ENCODE data around the gene PDSS1. TPM values are rescaled to one million over a fixed set of nuclear protein-coding genes. Genes with fewer than 3 reads are reported as not detected.

Gene PDSS1
- total and polyA plus RNA-seq, 5 experiments from 2014 or later, result 2.9 to 6.0 (median 3.9) TPM

DNA sequence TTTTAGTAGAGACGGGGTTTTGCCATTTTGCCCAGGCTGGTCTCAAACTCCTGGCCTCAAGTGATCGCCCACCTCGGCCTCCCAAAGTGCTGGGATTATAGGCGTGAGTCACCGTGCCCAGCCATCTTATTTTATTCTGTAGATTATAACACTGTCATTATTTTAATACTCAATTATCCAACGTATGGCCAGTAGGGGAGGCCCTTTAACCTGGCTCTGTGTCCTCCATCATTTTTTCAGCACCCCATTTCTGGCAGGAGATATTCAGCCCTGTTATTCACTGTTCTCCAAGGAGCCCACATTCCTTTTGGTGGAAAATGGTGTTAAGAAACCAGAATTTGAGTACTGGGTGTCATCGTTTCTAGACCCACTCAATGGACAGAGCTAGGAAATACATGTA lies 31.5 kb downstream of the PDSS1 start:
- POLR2A ChIA-PET, result interaction anchor here (0.7 kb wide), 2 partner anchors 29 to 203 kb away, joined by 4 read pairs; no protein-coding TSS in a partner anchor
- ATAC-seq (no peak), DNase-seq (no peak)
- Mint-ChIP-seq H3K4me3 (no peak overlapping the region), H3K4me1 (peaks cover 4 to 6% (median 5%) of the 10 kb centered on the region in 4 donors), H3K36me3 (peaks cover 0 to 51% (median 8%) of the 10 kb centered on the region in 3 donors), H3K27ac (no peak overlapping the region), H3K27me3 (no peaks in the 10 kb centered on the region), H3K9me3 (peaks cover 0 to 1% (median 0%) of the 10 kb centered on the region in 9 donors)

- H3K4me1 Mint-ChIP-seq, result peaks cover 4 to 6% (median 5%) of the 10 kb centered on the region in 4 donors
- H3K9me3 Mint-ChIP-seq, result peaks cover 0 to 1% (median 0%) of the 10 kb centered on the region in 9 donors
- no peak overlapping the region for H3K27ac Mint-ChIP-seq
- POLR2A ChIA-PET, result interaction anchor here (0.7 kb wide), 2 partner anchors 28 to 203 kb away, joined by 4 read pairs; no protein-coding TSS in a partner anchor
- H3K27me3 Mint-ChIP-seq, result no peaks in the 10 kb centered on the region
- no peak for DNase-seq
- H3K36me3 Mint-ChIP-seq, result peaks cover 0 to 47% (median 6%) of the 10 kb centered on the region in 3 donors
- ATAC-seq, result no peak
- H3K4me3 Mint-ChIP-seq, result no peak overlapping the region
These were observed 31.9 kb downstream of the PDSS1 start for GRCh38 chr10:26729395-26729794.

GRCh38 chr10:26730552-26730951 lies 33.1 kb downstream of the PDSS1 start:
- POLR2A ChIA-PET, result no interaction called here
- no peak for DNase-seq
- ATAC-seq, result no peak
- H3K27ac Mint-ChIP-seq, result peak overlapping the region in 1 of 10 donors; percentile 22
- H3K4me3 Mint-ChIP-seq, result no peak overlapping the region
- H3K36me3 Mint-ChIP-seq, result peaks cover 0 to 43% (median 8%) of the 10 kb centered on the region in 3 donors
- peaks cover 4 to 6% (median 5%) of the 10 kb centered on the region in 4 donors for H3K4me1 Mint-ChIP-seq
- no peaks in the 10 kb centered on the region for H3K27me3 Mint-ChIP-seq
- peaks cover 0 to 1% (median 0%) of the 10 kb centered on the region in 9 donors for H3K9me3 Mint-ChIP-seq

- POLR2A ChIA-PET, result interaction anchor here (0.5 kb wide), 1 partner anchor 42 kb away, joined by 3 read pairs; no protein-coding TSS in a partner anchor
- peaks cover 0 to 42% (median 7%) of the 10 kb centered on the region in 3 donors for H3K36me3 Mint-ChIP-seq
- ATAC-seq (no peak), DNase-seq (no peak)
- H3K4me3 Mint-ChIP-seq, result no peak overlapping the region
- H3K27me3 Mint-ChIP-seq, result no peaks in the 10 kb centered on the region
- peaks cover 0 to 16% (median 0%) of the 10 kb centered on the region in 4 donors for H3K4me1 Mint-ChIP-seq
- peak overlapping the region in 5 of 10 donors; percentile 40 to 87 (median 75) for H3K27ac Mint-ChIP-seq
- H3K9me3 Mint-ChIP-seq, result no peaks in the 10 kb centered on the region
These were observed 36.5 kb downstream of the PDSS1 start for GRCh38 chr10:26733750-26734568.

GRCh38 chr10:26735435-26735834 lies 37.9 kb downstream of the PDSS1 start:
- no peak for DNase-seq
- Mint-ChIP-seq H3K4me3 (no peak overlapping the region), H3K36me3 (peaks cover 0 to 38% (median 5%) of the 10 kb centered on the region in 3 donors), H3K4me1 (peaks cover 0 to 22% (median under 1%) of the 10 kb centered on the region in 4 donors), H3K27ac (peak overlapping the region in 6 of 10 donors; percentile 5 to 66 (median 54)), H3K9me3 (no peaks in the 10 kb centered on the region), H3K27me3 (no peaks in the 10 kb centered on the region)
- POLR2A ChIA-PET, result no interaction called here
- no peak for ATAC-seq

DNA sequence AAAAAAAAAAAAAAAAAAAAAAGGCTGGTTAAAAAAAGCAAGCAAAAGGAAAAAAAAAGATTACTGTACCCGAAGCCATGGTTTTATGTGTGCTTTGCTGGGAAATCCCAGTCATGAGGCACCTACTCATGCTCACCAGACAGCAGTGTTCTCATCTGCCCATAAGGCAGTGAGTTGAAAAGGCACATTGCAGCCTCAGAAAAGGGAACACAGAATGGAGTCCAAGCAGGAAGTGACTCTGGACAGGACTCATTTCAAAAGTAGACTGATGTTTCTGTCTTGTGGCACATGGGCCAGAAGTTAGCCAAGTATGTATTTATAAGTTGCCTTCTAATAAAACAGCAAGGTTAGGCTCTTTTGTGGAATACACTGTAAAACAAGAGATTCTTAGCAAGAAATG lies 40.2 kb downstream of the PDSS1 start:
- Mint-ChIP-seq H3K9me3 (no peaks in the 10 kb centered on the region), H3K4me1 (peaks cover 0 to 21% (median 3%) of the 10 kb centered on the region in 4 donors), H3K27me3 (no peaks in the 10 kb centered on the region), H3K4me3 (no peak overlapping the region), H3K36me3 (peaks cover 0 to 42% (median 15%) of the 10 kb centered on the region in 3 donors), H3K27ac (peak overlapping the region in 5 of 10 donors; percentile 29 to 76 (median 47))
- ATAC-seq (no peak), DNase-seq (no peak)
- POLR2A ChIA-PET, result no interaction called here

GRCh38 chr10:26738301-26738911 lies 40.9 kb downstream of the PDSS1 start:
- Mint-ChIP-seq H3K9me3 (no peaks in the 10 kb centered on the region), H3K27me3 (no peaks in the 10 kb centered on the region), H3K4me3 (no peak overlapping the region), H3K27ac (peak overlapping the region in 6 of 10 donors; percentile 31 to 76 (median 51)), H3K4me1 (peaks cover 0 to 21% (median 3%) of the 10 kb centered on the region in 4 donors), H3K36me3 (peaks cover 0 to 46% (median 15%) of the 10 kb centered on the region in 3 donors)
- DNase-seq (no peak), ATAC-seq (no peak)
- POLR2A ChIA-PET, result no interaction called here

GRCh38 chr10:26739071-26739631 lies 41.6 kb downstream of the PDSS1 start:
- H3K9me3 Mint-ChIP-seq, result no peaks in the 10 kb centered on the region
- ATAC-seq, result no peak

DNA sequence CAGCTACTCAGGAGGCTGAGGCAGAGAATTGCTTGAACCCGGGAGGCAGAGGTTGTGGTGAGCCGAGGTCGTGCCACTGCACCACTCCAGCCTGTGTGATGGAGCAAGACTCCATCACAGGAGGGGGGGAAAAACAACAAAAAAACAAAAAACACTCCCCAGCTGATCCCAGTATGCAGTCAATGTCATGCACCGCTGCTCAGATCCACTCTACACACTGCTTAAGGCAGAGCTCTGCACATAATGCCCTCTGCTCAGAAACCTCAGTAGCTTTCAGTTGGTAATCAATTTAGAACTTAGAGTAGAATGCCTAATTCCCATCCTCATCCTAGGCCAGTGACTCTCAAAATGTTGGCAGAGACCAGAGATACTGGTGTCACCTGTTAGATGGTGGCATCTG lies 43.9 kb downstream of the PDSS1 start:
- H3K4me1 Mint-ChIP-seq, result peaks cover 0 to 21% (median 4%) of the 10 kb centered on the region in 4 donors

More at GRCh38 chr10:26739071-26739631, 41.6 kb downstream of the PDSS1 start:
- POLR2A ChIA-PET, result no interaction called here
- peaks cover 0 to 21% (median 4%) of the 10 kb centered on the region in 4 donors for H3K4me1 Mint-ChIP-seq
- H3K36me3 Mint-ChIP-seq, result peaks cover 5 to 53% (median 17%) of the 10 kb centered on the region in 3 donors
- no peak overlapping the region for H3K4me3 Mint-ChIP-seq
- H3K27ac Mint-ChIP-seq, result peak overlapping the region in 7 of 10 donors; percentile 31 to 80 (median 67)
- H3K27me3 Mint-ChIP-seq, result no peaks in the 10 kb centered on the region
- DNase-seq, result no peak

GRCh38 chr10:26743091-26743490 lies 45.6 kb downstream of the PDSS1 start:
- DNase-seq (no peak), ATAC-seq (no peak)
- H3K27me3 Mint-ChIP-seq, result no peaks in the 10 kb centered on the region
- H3K4me1 Mint-ChIP-seq, result peaks cover 0 to 12% (median 4%) of the 10 kb centered on the region in 4 donors
- H3K4me3 Mint-ChIP-seq, result no peak overlapping the region
- H3K36me3 Mint-ChIP-seq, result peaks cover 8 to 62% (median 21%) of the 10 kb centered on the region in 3 donors
- no peaks in the 10 kb centered on the region for H3K9me3 Mint-ChIP-seq
- H3K27ac Mint-ChIP-seq, result peak overlapping the region in 5 of 10 donors; percentile 31 to 58 (median 53)
- POLR2A ChIA-PET, result interaction anchor here (1.4 kb wide), 1 partner anchor 9 kb away, joined by 3 read pairs; no protein-coding TSS in a partner anchor

More for the DNA sequence above, 43.9 kb downstream of the PDSS1 start:
- POLR2A ChIA-PET, result no interaction called here
- Mint-ChIP-seq H3K27ac (peak overlapping the region in 4 of 10 donors; percentile 23 to 65 (median 32)), H3K27me3 (no peaks in the 10 kb centered on the region), H3K4me3 (no peak overlapping the region), H3K9me3 (no peaks in the 10 kb centered on the region), H3K36me3 (peaks cover 8 to 59% (median 19%) of the 10 kb centered on the region in 3 donors)
- DNase-seq (no peak), ATAC-seq (no peak)

DNA sequence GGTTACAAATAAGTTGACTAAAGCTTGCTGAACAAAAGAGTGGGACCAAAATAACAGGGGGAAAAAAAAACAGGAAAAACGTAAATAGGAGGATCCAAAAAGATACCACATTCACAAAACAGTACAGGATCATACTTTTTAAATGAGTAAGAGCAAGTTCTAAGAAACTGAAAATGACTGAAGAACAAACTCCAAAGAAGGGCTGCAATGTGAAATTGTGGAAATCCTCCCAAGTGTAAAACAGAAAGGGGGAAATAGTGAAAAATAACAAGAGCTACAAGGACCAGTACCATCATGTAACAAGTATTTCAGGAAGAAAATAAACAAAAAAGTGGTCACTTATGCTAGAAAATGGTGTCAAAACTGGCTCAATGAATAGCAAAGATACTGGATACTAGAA lies 46.3 kb downstream of the PDSS1 start:
- H3K4me1 Mint-ChIP-seq, result peaks cover 0 to 9% (median 4%) of the 10 kb centered on the region in 4 donors
- peak overlapping the region in 7 of 10 donors; percentile 9 to 87 (median 16) for H3K27ac Mint-ChIP-seq
- POLR2A ChIA-PET, result interaction anchor here (1.4 kb wide), 1 partner anchor 8 kb away, joined by 3 read pairs; no protein-coding TSS in a partner anchor
- H3K9me3 Mint-ChIP-seq, result no peaks in the 10 kb centered on the region
- ATAC-seq (no peak), DNase-seq (no peak)
- no peaks in the 10 kb centered on the region for H3K27me3 Mint-ChIP-seq
- H3K4me3 Mint-ChIP-seq, result no peak overlapping the region
- peaks cover 8 to 68% (median 21%) of the 10 kb centered on the region in 3 donors for H3K36me3 Mint-ChIP-seq

GRCh38 chr10:26746061-26746460 lies 48.6 kb downstream of the PDSS1 start:
- H3K4me3 Mint-ChIP-seq, result no peak overlapping the region
- no peaks in the 10 kb centered on the region for H3K27me3 Mint-ChIP-seq
- ATAC-seq, result no peak
- H3K27ac Mint-ChIP-seq, result peak overlapping the region in 8 of 10 donors; percentile 7 to 70 (median 34)
- H3K9me3 Mint-ChIP-seq, result no peaks in the 10 kb centered on the region
- POLR2A ChIA-PET, result interaction anchor here (0.6 kb wide), 1 partner anchor 400 kb away, joined by 3 read pairs; no protein-coding TSS in a partner anchor
- H3K4me1 Mint-ChIP-seq, result peaks cover 0 to 6% (median 0%) of the 10 kb centered on the region in 4 donors
- H3K36me3 Mint-ChIP-seq, result peaks cover 8 to 67% (median 15%) of the 10 kb centered on the region in 3 donors
- no peak for DNase-seq
